LHCN-M2 (cell line): ENCODE measurements around the gene FCGR3A. TPM values are rescaled to one million over a fixed set of nuclear protein-coding genes. Genes with fewer than 3 reads are reported as not detected.

Source experiments
- DNase-seq: peaks from one replicate; pipeline ENCODE4 v3.0.0-alpha.2; 2012; ENCODE audit warnings: low read depth
- total RNA-seq: library from RNA; depleted of rRNA; stranded (reverse); fragments of >200 nt; gene quantifications from 2 replicates; pipeline ENCODE4 v1.2.3, GENCODE V29; 2014; rRNA removed

FCGR3A gene
- total RNA-seq, 1 experiment from 2014 or later, result not detected

GRCh38 chr1:161502641-161503393 lies 46.8 kb downstream of the FCGR3A start:
- DNase-seq, result peak; percentile 53

GRCh38 chr1:161502181-161502580 lies 47.4 kb downstream of the FCGR3A start:
- no peak for DNase-seq

GRCh38 chr1:161501234-161501633 lies 48.4 kb downstream of the FCGR3A start:
- no peak for DNase-seq

GRCh38 chr1:161499099-161500039 lies 50.2 kb downstream of the FCGR3A start:
- no peak for DNase-seq

- DNase-seq, result no peak
Observed at GRCh38 chr1:161498646-161499045, 51.0 kb downstream of the FCGR3A start.

- no peak for DNase-seq
Observed at GRCh38 chr1:161497961-161498360, 51.7 kb downstream of the FCGR3A start.

- no peak for DNase-seq
Observed at GRCh38 chr1:161495490-161495889, 54.1 kb downstream of the FCGR3A start.

GRCh38 chr1:161494091-161494735 lies 55.4 kb downstream of the FCGR3A start:
- no peak for DNase-seq

GRCh38 chr1:161492827-161493226 lies 56.8 kb downstream of the FCGR3A start:
- no peak for DNase-seq

Other genes with a start within 250 kb of the FCGR3A start
- 10.7 TPM in 2 replicates for gene MPZ, start 239.8 kb downstream of the FCGR3A start, total RNA-seq
- gene SDHC, start 235.4 kb downstream of the FCGR3A start, total RNA-seq, result 32.8 and 34.1 TPM in 2 replicates
- gene CFAP126, start 181.9 kb downstream of the FCGR3A start, total RNA-seq, result not detected in 2 replicates
- 0.45 TPM in 1 of 2 replicates, not detected in the other for gene FCGR2A, start 44.4 kb downstream of the FCGR3A start, total RNA-seq
- gene HSPA6, start 25.3 kb downstream of the FCGR3A start, total RNA-seq, result 0.11 TPM in 1 of 2 replicates, not detected in the other
- gene FCGR3B, start 81.4 kb upstream of the FCGR3A start, total RNA-seq, result not detected in 2 replicates
- gene FCGR2B, start 113.3 kb upstream of the FCGR3A start, total RNA-seq, result not detected in 2 replicates
- gene FCRLA, start 157.4 kb upstream of the FCGR3A start, total RNA-seq, result 0.51 TPM in 1 of 2 replicates, not detected in the other
- gene FCRLB, start 171.7 kb upstream of the FCGR3A start, total RNA-seq, result 0.64 and 0.75 TPM in 2 replicates
- gene DUSP12, start 200.0 kb upstream of the FCGR3A start, total RNA-seq, result 28.0 and 29.1 TPM in 2 replicates
- gene ATF6, start 216.5 kb upstream of the FCGR3A start, total RNA-seq, result 19.0 and 23.5 TPM in 2 replicates